Endothelial cell of umbilical vein (primary cell): ENCODE results near the gene ADORA2B.

Experiments used
- CTCF ChIP-seq, 2 donors: IDR thresholded peaks; 1 replicate in 1 of 2; 2 replicates in 1 of 2; pipeline ENCODE4 v1.5.1; 2011; ENCODE audit warnings: low read length in 2 of 2, mild to moderate bottlenecking in 2 of 2, moderate library complexity in 2 of 2, control low read depth in 1 of 2, inconsistent platforms in 1 of 2, low read depth in 1 of 2; ENCODE audit not compliant: insufficient read depth in 1 of 2; ENCODE audit errors: extremely low read depth in 1 of 2
- GATA2 ChIP-seq: IDR thresholded peaks from 2 replicates; pipeline ENCODE4 v1.7.0; 2011; ENCODE audit warnings: low read depth, mild to moderate bottlenecking, moderate library complexity, mixed read lengths, low read length; ENCODE audit not compliant: insufficient read length, insufficient read depth
- MYC ChIP-seq: IDR thresholded peaks from one replicate; pipeline ENCODE4 v1.6.1; 2011; ENCODE audit warnings: mild to moderate bottlenecking, low read depth, low read length
- POLR2A ChIP-seq: IDR thresholded peaks from 2 replicates; pipeline ENCODE4 v1.6.1; 2012; ENCODE audit warnings: low read depth, mild to moderate bottlenecking, control low read depth, low read length
- POLR2AphosphoS5 ChIP-seq: IDR thresholded peaks from 2 replicates; pipeline ENCODE4 v1.6.1; 2012; ENCODE audit warnings: low read depth, mild to moderate bottlenecking, control low read depth, low read length, moderate library complexity; ENCODE audit not compliant: insufficient read depth

- no peak for TF ChIP-seq POLR2A
- TF ChIP-seq POLR2AphosphoS5: no peak
- TF ChIP-seq CTCF (IDR thresholded peaks at IDR 0.05; ENCODE audit: extremely low read depth in 1 of 2, insufficient read depth in 1 of 2, low read depth in 1 of 2, low read length in 2 of 2): no peak
- TF ChIP-seq GATA2: no peak
- TF ChIP-seq MYC: no peak
Observed at GRCh38 chr17:15934866-15935265, 10.1 kb upstream of the ADORA2B start.
